Stimulated activated CD8-positive, alpha-beta memory T cell treated with anti-CD3 and anti-CD28 coated beads, Interleukin-15, amount 100 ng/mL, for 24 hours (primary cell): ENCODE measurements around the gene RTP5.

Source experiments
- DNase-seq: peaks from one replicate; pipeline ENCODE4 v3.0.0-alpha.2; 2020; ENCODE audit warnings: low read depth

Gene RTP5

GRCh38 chr2:241843321-241844065, 26.0 kb upstream of the RTP5 start:
- DNase-seq = no peak

- peak; percentile 69 for DNase-seq
Measured at GRCh38 chr2:241844066-241844728, 25.3 kb upstream of the RTP5 start.

GRCh38 chr2:241844831-241845578, 24.5 kb upstream of the RTP5 start:
- DNase-seq = no peak

- no peak for DNase-seq
Measured at GRCh38 chr2:241846406-241846805, 23.1 kb upstream of the RTP5 start.

GRCh38 chr2:241848761-241849615, 20.5 kb upstream of the RTP5 start:
- DNase-seq = no peak

GRCh38 chr2:241849616-241850543, 19.6 kb upstream of the RTP5 start:
- DNase-seq = no peak

- no peak for DNase-seq
Measured at GRCh38 chr2:241850544-241851324, 18.8 kb upstream of the RTP5 start.

GRCh38 chr2:241851325-241852115, 18.0 kb upstream of the RTP5 start:
- no peak for DNase-seq

- DNase-seq = no peak
Measured at GRCh38 chr2:241852116-241852980, 17.2 kb upstream of the RTP5 start.

GRCh38 chr2:241852981-241853631, 16.4 kb upstream of the RTP5 start:
- no peak for DNase-seq

- DNase-seq = no peak
Measured at GRCh38 chr2:241853651-241854341, 15.7 kb upstream of the RTP5 start.

GRCh38 chr2:241854342-241855244, 14.9 kb upstream of the RTP5 start:
- no peak for DNase-seq

GRCh38 chr2:241855245-241855887, 14.2 kb upstream of the RTP5 start:
- no peak for DNase-seq

GRCh38 chr2:241855888-241856422, 13.6 kb upstream of the RTP5 start:
- DNase-seq = no peak

- no peak for DNase-seq
Measured at GRCh38 chr2:241857041-241857541, 12.4 kb upstream of the RTP5 start.
